HG03378 (cell line): ENCODE data around the gene SPEF2.
A peak's percentile ranks its signal among the peaks of the same experiment; 100 is the strongest.

Experiments
- ATAC-seq: cut with Tn5 transposase; IDR thresholded peaks from one replicate; pipeline ENCODE4 v1.9.1; 2021; ENCODE audit warnings: mild to moderate bottlenecking, moderate library complexity; ENCODE audit not compliant: unreplicated experiment

Gene SPEF2, protein sequence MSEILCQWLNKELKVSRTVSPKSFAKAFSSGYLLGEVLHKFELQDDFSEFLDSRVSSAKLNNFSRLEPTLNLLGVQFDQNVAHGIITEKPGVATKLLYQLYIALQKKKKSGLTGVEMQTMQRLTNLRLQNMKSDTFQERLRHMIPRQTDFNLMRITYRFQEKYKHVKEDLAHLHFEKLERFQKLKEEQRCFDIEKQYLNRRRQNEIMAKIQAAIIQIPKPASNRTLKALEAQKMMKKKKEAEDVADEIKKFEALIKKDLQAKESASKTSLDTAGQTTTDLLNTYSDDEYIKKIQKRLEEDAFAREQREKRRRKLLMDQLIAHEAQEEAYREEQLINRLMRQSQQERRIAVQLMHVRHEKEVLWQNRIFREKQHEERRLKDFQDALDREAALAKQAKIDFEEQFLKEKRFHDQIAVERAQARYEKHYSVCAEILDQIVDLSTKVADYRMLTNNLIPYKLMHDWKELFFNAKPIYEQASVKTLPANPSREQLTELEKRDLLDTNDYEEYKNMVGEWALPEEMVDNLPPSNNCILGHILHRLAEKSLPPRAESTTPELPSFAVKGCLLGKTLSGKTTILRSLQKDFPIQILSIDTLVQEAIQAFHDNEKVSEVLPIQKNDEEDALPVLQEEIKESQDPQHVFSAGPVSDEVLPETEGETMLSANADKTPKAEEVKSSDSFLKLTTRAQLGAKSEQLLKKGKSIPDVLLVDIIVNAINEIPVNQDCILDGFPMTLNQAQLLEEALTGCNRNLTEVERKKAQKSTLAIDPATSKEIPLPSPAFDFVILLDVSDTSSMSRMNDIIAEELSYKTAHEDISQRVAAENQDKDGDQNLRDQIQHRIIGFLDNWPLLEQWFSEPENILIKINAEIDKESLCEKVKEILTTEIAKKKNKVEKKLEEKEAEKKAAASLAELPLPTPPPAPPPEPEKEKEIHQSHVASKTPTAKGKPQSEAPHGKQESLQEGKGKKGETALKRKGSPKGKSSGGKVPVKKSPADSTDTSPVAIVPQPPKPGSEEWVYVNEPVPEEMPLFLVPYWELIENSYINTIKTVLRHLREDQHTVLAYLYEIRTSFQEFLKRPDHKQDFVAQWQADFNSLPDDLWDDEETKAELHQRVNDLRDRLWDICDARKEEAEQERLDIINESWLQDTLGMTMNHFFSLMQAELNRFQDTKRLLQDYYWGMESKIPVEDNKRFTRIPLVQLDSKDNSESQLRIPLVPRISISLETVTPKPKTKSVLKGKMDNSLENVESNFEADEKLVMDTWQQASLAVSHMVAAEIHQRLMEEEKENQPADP (N-terminal part only)

GRCh38 chr5:35617435-35618303, at the start of gene SPEF2:
Gene SPEF2, plus strand, starts transcription at chr5:35617863. Its CDS starts 135 bp downstream, at chr5:35617998.
- peak; percentile 90 for ATAC-seq

DNA sequence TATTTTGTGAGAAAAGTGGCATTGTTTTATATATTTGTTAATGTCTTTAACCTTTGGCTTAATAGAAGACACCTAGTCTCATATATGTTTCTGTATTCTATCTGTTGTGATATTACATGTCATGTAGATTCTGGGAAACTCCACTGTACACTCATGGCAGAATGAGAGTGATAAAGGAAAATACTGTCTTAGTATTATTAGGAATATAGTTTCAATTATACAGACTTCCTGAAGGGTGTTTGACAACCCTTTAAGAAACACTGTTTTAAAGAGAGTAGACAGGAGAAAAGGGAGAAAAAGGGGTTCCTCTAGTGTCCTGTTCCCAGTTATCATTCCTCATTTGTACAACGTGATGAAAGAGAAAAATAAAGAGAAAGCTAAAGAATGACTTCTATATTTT, 42.1 kb upstream of the SPEF2 start:
- no peak for ATAC-seq

- no peak for ATAC-seq
Measured at GRCh38 chr5:35587419-35587818, 30.2 kb upstream of the SPEF2 start.

GRCh38 chr5:35593338-35593737, 24.3 kb upstream of the SPEF2 start:
- no peak for ATAC-seq

DNA sequence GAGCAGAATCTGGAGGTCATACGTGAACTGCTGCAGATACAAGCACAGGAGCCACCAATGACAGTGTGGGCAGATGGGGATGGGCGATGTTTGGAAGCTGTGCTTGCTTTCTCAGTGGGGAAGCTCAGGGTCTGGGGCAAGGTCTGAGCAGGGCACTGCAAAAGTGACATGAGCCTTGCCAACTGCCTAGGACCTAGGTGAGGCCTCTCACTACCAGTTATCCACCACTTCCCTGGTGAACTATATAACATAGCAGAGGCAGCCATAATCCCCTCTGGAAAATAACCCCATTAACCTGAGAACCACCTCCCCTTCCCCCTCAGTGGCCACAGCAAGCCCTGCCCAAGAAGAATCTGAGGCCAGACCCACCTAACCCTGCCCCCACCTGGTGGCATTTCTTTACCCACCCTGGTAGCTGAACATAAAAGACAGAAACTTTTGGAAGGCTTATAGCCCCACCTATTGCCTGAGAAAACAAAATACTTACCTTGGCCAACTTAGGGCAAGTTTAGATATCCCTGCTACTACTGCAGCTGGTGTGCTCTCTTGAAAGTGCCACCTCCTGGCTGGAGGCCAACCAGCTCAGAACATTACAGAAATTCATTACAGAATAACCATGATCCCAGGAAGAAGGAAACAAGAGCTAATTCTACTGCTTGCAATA, 18.8 kb upstream of the SPEF2 start:
- no peak for ATAC-seq

DNA sequence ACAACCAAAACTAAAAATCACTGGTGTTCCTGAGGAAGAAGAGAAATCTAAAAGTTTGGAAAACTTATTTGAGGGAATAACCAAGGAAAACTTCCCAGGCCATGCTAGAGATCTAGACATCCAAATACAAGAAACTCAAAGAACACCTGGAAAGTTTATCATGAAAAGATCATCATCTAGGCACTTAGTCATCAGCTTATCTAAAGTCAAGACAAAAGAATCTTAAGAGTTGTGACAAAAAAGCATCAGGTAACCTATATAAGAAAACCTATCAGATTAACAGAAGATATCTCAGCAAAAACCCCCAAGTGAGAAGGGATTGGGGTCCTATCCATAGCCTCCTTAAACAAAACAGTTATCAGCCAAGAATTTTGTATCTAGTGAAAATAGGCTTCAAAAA, 17.1 kb upstream of the SPEF2 start:
- ATAC-seq, result no peak

DNA sequence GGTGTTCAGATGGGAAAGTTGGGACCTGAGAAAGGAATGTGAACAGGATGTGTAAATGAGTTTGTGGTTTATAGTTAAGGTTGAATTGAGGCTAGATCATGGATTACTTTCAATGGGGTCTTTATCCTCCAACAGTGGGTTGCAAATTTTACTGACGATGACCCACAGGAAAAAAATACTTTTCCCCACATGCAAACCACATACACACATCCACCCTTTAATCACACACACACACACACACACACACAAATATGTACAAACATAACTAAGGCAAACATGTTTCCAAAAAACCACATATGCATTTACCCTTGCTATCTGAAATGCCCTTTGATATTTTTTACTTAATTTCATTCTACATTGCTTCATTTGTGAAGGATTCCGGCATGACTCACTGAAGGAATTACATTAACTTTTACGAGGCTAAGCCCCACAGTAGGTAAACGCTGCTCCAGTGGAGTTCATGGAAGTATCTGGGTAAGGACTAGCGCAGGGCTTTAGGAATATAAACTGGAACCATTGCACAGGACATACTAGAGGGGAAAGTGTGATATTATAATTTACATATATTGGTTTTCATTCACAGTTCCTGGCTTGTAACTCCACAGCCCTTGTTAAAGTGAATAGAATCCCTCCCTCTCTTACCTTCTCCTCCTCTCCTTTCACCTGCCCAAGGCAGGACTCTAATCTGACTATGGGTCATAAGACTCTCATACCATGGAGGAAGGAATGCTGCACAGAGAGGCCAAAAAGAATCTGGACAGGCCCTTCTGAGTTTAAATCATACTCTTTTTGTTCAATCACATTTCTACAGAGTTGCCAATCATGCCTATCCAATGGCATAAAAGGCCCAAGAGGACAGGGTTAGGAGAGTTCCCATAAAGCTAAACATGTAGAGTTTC, 8.5 kb upstream of the SPEF2 start:
- ATAC-seq, result no peak

DNA sequence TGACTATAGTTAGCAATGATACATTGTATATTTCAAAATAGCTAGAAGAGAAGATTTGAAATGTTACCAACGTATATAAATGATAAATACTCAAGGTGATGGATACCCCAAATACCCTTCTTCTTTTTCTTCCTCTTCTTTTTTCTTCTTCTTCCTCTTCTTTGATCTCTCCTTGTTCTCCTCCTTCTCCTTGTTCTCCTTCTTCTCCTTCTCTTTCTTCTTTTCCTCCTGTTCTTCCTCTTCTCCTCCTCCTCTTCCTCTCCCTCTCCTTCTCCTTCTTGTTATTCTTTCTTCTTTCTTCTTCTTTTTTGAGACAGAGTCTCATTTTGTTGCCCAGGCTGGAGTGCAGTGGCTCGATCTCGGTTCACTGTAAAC, 616 bp upstream of the SPEF2 start:
- no peak for ATAC-seq

DNA sequence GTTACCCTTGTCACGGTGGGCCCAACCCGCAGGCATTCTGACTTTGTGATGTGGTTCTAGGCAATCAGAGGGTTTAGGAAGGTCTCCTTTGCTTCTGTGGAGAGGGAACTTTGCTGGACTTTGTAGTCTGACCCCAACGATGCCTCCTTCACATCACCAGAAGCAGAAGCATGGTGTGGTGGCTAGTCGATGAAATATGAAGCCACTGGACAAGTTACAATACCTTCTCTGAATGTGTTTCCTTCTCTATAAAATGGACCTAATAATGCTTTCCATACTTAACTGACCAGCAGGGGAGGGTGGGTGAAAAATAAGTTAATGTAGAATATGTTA, 607 bp downstream of the SPEF2 start:
- ATAC-seq, result no peak

DNA sequence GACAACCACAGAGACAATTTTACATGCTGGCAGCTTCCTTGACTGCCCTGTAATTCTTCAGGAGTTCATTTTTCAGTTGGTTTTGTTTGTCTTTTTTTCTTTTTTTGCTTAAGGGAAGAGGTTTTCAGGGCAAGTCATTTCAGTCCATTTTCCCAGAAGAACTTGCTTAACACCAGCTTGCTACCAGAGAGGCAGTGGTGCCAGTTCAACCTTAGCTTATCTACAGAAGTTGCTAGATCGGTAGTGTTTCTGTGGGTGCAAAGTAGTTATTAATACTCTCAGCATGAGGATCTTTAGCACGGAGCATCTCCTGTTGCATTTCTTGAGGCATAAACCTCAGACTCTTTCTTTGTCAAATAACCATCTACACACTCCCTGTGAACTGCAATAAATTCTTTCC, 1.1 kb downstream of the SPEF2 start:
- ATAC-seq, result no peak

DNA sequence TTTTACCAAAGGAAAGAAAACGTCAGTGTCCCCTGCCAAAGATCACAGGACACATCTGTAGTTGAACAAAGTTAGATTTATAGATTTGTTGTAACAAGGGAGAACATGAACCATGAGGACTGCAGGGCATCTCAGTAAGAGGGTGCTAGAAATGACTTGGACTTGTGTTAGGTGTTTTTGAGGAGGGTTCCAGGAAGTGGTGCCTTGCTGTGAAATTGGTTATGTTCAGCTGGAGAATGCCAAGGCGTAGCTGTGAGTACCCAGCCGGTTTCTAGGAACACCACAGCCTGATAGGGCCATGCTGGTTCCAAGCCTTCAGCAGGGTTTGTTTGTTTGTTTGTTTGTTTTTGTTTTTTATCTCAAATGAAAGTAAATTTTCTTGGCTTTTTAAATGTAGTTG, 5.3 kb downstream of the SPEF2 start:
- ATAC-seq, result no peak

GRCh38 chr5:35623991-35624390, 6.3 kb downstream of the SPEF2 start:
- no peak for ATAC-seq

- ATAC-seq, result no peak
Measured at GRCh38 chr5:35626108-35626507, 8.4 kb downstream of the SPEF2 start.

- no peak for ATAC-seq
Measured at GRCh38 chr5:35626553-35626952, 8.9 kb downstream of the SPEF2 start.

DNA sequence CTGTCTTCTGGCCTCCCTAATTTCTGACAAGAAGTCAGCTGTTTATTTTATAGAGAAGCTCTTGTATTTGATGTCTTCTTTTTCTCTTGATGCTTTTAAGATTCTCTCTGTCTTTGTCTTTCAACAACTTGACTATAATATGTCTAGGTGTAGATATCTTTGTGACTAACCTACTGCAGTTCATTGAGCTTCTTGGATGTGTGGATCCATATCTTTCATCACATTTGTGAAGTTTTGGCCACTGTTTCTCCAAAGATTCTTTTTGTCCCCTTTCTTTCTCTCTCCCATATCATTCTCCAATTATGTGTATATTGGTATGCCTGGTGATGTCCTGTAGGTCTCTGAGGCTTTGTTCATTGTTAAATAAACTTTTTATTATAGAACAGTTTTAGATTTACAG, 16.7 kb downstream of the SPEF2 start:
- no peak for ATAC-seq

DNA sequence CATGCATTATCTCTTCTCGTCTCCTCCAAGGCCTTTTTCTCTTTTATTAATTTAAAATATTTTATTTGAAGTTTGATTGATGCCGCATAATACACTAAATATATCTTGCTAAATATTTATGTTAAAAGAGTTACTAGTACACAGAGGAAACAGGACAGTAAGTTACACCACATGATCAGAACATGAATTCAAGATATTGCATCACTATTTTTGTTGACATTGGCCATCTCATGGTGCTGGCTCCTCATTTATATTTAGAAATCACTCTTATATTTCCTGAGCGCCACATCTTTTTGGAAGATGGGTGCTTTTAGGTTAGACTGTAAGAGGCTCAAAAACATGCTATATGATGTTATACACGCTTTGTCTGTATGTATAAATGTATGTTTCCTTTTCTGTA, 23.0 kb downstream of the SPEF2 start:
- ATAC-seq, result no peak

GRCh38 chr5:35644543-35644942, 26.9 kb downstream of the SPEF2 start:
- ATAC-seq, result no peak

- ATAC-seq, result no peak
Measured at GRCh38 chr5:35647128-35647527, 29.5 kb downstream of the SPEF2 start.

- ATAC-seq, result no peak
Measured at GRCh38 chr5:35647712-35648111, 30.0 kb downstream of the SPEF2 start.
